SJCRH30 (cell line): Measurements from ENCODE around the gene AIFM2. TPM values are rescaled to one million over a fixed set of nuclear protein-coding genes. Genes with fewer than 3 reads are reported as not detected.
"Not testable (repeated sequence)": the region's sequence is repeated elsewhere in the genome, so short reads cannot be mapped to it uniquely, and the experiment has no call there.

Experiments used
- DNase-seq, 2 experiments: peaks; one replicate each; pipeline ENCODE4 v3.0.0-alpha.2; 2015 to 2020
- H3K27ac ChIP-seq: fragments of 250-450 bp; sonication (Bioruptor Pico); 2 replicates; pipeline ENCODE4 v1.5.1; 2020; ENCODE audit warnings: mild to moderate bottlenecking, moderate library complexity
- H3K27me3 ChIP-seq: fragments of 250-450 bp; sonication (Bioruptor Pico); 2 replicates; pipeline ENCODE4 v1.5.1; 2020; ENCODE audit warnings: mild to moderate bottlenecking, moderate library complexity
- H3K36me3 ChIP-seq: fragments of 250-450 bp; sonication (Bioruptor Pico); 2 replicates; pipeline ENCODE4 v1.5.1; 2020; ENCODE audit warnings: mild to moderate bottlenecking, moderate library complexity
- H3K4me1 ChIP-seq: fragments of 250-450 bp; sonication (Bioruptor Pico); 2 replicates; pipeline ENCODE4 v1.5.1; 2020; ENCODE audit warnings: mild to moderate bottlenecking, moderate library complexity
- H3K4me3 ChIP-seq: fragments of 250-450 bp; sonication (Bioruptor Pico); 2 replicates; pipeline ENCODE4 v1.5.1; 2020; ENCODE audit warnings: mild to moderate bottlenecking, moderate library complexity
- H3K9me3 ChIP-seq: fragments of 250-450 bp; sonication (Bioruptor Pico); replicated peaks from 2 replicates; pipeline ENCODE4 v1.5.1; 2020; ENCODE audit warnings: mild to moderate bottlenecking, moderate library complexity
- total RNA-seq: library from RNA; depleted of rRNA; stranded (reverse); fragments of >200 nt; shearing (Covaris generic); gene quantifications from 2 replicates; pipeline ENCODE4 v1.2.3, GENCODE V29; 2014

The AIFM2 gene
- total RNA-seq, 1 experiment from 2014 or later: 1.8 TPM

DNA sequence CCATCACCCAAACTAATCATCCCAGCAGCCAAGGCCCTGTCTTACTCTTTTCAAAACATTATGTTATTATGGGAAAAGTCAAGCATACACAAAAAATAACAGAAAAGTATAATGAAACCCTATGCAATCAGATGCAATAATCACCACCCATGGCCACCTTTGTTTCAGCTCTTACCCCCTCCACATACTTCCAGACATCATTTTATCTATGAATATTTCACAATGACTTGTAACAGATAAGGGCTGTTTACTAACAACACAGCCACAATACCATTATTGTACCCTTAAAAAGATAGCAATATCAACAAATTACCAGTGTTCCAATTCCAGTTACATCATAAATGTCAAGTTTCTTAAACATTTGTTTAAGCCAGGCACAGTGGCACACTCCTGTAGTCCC lies 35.2 kb downstream of the AIFM2 start:
- Histone ChIP-seq H3K4me1 (no peaks in the 10 kb centered on the region), H3K27me3 (no peaks in the 10 kb centered on the region), H3K4me3 (no peak overlapping the region), H3K36me3 (no peaks in the 10 kb centered on the region), H3K27ac (no peak overlapping the region), H3K9me3 (no peaks in the 10 kb centered on the region)
- no peak for DNase-seq

DNA sequence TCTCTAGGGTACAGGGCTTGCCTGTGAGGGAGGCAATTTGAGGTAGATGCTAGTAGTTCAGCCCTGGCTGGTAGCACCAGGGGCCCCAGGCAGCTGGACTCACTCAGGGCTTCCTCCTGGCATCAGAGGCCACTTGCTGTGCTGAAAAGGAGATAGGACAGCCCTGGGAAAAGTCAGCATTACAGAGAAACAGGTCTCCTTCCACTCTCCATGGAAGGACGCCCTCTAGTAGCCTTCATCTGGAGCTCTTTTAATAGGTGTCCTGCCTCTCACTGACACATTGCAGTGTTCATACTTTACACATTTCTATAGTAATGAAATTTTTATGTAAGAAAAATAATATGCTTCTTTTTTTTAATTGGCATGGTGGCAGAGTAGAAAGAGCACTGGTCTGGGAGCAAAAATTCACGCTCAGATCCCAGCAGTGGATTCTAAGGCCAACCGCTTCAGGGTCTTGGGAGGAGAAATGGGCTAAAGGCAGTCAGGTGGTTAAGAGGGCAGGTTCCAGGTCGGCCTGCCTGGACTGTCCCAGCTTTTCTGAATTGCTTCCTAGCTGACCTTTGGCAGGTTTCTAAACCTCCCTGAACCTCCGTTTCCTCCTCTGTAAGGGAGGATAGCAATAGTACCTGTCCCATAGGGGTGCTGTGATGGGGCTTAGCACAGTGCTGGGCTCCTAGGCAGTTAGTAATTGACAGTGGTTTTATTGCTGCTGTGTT lies 35.8 kb downstream of the AIFM2 start:
- Histone ChIP-seq H3K9me3 (no peaks in the 10 kb centered on the region), H3K4me1 (no peaks in the 10 kb centered on the region), H3K27ac (no peak overlapping the region), H3K36me3 (no peaks in the 10 kb centered on the region), H3K27me3 (no peaks in the 10 kb centered on the region), H3K4me3 (no peak overlapping the region)
- DNase-seq: no peak

DNA sequence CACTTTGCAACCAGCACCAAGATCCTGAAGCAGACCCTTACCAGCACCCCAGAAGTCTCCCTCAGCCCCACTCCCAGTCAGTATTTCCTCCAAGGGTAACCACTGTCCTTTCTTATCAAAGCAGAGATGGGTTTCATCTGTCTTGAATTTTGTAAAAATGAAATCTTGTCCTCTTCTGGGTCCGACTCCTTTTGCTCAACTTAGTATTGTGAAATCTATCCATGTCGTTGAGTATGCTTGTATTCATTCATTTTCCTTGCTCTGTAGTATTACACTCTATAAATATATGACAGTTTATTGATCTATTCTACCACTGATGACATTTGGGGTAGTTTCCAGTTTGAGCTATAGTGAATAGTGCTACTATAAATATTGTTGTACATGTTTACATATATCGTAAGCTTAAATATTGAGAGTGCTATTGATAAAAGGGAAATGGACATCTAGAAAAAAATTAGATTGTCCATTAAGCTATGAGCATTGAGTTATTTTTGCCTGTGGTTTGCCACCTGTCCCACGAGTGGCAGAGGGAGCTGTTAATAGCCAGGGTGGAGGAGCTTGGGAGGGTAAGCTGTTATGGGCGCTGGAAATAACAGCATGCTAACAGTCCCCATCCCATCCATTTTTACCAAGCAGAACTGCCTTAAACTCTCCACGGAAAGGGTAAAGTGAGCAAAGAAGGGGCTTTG lies 36.5 kb downstream of the AIFM2 start:
- H3K36me3 ChIP-seq: no peaks in the 10 kb centered on the region
- no peak for DNase-seq
- no peak overlapping the region for H3K4me3 ChIP-seq
- H3K4me1 ChIP-seq: no peaks in the 10 kb centered on the region
- no peaks in the 10 kb centered on the region for H3K27me3 ChIP-seq
- H3K9me3 ChIP-seq: no peaks in the 10 kb centered on the region
- H3K27ac ChIP-seq: no peak overlapping the region

DNA sequence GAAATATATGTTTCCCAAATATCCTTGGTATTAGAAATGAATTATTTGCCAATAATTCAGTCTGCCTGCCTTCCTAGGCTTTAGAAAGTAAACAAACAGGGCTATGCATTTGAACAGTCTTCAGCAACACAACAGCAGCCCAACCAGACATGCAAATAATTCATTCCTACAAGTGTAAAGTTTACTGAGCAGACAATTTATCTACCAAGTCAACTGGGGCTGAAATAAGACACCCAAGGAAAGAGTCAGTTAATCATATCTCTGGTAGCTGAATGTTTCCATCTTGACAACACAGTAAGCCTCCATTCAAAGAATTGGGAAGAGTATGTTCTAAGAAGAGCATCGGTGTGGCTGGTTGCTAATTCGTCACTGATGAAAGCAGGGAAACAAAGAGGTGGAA lies 38.4 kb downstream of the AIFM2 start:
- Histone ChIP-seq H3K27me3 (no peaks in the 10 kb centered on the region), H3K4me1 (no peaks in the 10 kb centered on the region), H3K27ac (no peak overlapping the region), H3K36me3 (no peaks in the 10 kb centered on the region), H3K9me3 (no peaks in the 10 kb centered on the region), H3K4me3 (no peak overlapping the region)
- no peak for DNase-seq

DNA sequence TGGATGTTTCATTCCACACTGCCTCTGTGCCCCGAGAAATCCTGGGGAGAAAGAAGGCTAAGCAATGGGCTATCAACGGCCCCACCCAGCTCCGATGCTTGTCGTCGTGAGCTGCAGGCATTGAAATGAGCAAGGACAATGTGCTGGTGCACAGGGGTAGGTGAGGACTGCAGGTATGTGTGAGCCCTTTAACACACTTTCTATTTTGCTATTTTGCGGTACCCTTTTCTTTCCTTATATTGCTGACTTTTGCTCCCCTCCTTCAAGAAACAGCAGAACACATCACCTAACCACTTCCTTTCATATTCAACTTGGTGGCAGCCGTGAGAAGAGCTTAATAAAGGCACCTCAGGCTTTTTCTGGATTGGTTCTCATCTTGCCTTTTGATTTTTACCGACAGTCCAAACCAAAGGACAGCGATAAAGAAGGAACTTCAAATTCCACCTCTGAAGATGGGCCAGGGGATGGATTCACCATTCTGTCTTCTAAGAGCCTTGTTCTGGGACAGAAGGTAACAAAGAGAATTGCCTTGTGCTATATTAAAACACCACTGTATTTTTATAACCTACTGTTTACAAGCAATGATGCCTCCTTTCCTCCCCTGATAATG lies 39.2 kb downstream of the AIFM2 start:
- no peak for DNase-seq
- Histone ChIP-seq H3K27me3 (no peaks in the 10 kb centered on the region), H3K9me3 (no peaks in the 10 kb centered on the region), H3K27ac (no peak overlapping the region), H3K4me3 (no peak overlapping the region), H3K36me3 (no peaks in the 10 kb centered on the region), H3K4me1 (no peaks in the 10 kb centered on the region)

DNA sequence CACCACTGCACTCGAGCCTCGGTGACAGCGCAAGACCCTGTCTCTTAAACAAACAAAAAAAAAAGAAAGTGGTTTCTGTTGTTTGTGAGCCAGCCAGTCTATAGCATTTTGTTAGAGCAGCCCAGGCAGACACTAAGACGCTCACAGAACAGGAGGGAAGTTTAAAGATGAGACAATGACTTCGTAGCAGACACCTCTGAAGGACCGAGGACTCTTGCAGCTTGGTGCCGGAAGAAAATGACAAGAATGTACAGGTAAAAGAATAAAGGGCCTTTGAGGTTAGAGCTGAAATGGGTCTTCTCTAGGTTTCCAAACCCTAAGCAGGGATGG lies 40.3 kb downstream of the AIFM2 start:
- H3K4me3 ChIP-seq: no peak overlapping the region
- no peaks in the 10 kb centered on the region for H3K9me3 ChIP-seq
- H3K27ac ChIP-seq: no peak overlapping the region
- no peaks in the 10 kb centered on the region for H3K4me1 ChIP-seq
- no peaks in the 10 kb centered on the region for H3K27me3 ChIP-seq
- no peak for DNase-seq
- H3K36me3 ChIP-seq: no peaks in the 10 kb centered on the region

DNA sequence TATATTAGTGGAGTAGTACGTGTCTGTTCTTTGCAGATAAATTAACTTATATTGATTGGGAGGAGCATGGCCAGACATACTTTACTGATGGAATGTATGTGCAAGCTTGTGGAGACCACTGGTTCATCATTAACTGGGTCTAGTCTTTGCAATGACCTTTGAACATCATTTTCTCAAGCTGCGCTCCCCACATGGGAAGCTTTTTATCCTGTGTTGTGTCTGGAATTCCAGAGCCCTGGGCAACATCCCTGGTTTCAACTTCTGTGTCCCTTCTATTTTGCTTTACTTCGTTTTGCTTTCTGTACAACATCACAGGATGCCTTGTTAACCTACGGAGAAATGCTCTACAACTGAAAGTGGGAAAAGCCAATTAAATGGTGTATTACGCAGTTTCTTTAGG lies 41.7 kb downstream of the AIFM2 start:
- DNase-seq: no peak
- Histone ChIP-seq H3K9me3 (no peaks in the 10 kb centered on the region), H3K36me3 (no peaks in the 10 kb centered on the region), H3K27me3 (no peaks in the 10 kb centered on the region), H3K4me3 (no peak overlapping the region), H3K4me1 (no peaks in the 10 kb centered on the region), H3K27ac (no peak overlapping the region)

DNA sequence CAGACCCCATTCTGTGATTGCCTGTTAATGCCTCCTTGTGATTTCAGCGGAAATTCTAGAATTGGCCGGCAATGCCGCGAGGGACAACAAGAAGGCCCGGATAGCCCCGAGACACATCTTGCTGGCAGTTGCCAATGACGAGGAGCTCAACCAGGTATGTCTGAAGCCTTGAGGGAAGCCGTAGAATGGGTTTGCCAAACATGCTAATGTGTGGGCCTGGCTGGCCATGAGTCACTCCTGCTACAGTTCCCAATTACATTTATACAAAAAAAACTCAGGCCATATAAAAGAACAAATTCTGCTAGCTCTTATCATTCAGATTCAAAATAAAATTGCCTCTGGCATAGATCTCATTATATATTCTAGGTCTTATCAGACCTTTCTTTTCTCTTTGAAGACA lies 42.6 kb downstream of the AIFM2 start:
- Histone ChIP-seq H3K36me3 (no peaks in the 10 kb centered on the region), H3K27ac (no peak overlapping the region)
- DNase-seq: no peak

DNA sequence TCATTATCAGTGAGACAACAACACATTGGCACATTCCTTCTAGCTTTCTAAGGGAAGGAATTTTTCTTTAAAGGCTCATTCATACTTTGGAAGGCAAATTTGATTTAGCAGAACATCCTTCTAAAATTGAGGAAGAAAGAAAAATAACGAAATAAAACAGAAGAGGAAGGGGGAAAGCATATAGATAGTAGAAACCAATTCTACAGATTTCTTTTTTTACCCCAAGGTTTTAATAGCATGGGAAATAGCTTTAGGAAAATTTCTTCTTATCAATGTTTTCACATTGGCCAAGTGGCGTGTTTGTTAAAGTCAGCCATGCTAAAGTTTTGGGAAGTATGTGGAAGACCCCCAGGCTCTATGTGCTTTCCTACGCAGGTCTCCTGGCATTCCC lies 44.3 kb downstream of the AIFM2 start:
- no peaks in the 10 kb centered on the region for H3K27me3 ChIP-seq
- H3K9me3 ChIP-seq: no peaks in the 10 kb centered on the region
- H3K36me3 ChIP-seq: no peaks in the 10 kb centered on the region
- DNase-seq: no peak
- H3K4me3 ChIP-seq: no peak overlapping the region
- H3K4me1 ChIP-seq: no peaks in the 10 kb centered on the region
- no peak overlapping the region for H3K27ac ChIP-seq

More for the DNA sequence above, 42.6 kb downstream of the AIFM2 start:
- no peaks in the 10 kb centered on the region for H3K9me3 ChIP-seq
- no peaks in the 10 kb centered on the region for H3K27me3 ChIP-seq
- H3K4me3 ChIP-seq: no peak overlapping the region
- no peaks in the 10 kb centered on the region for H3K4me1 ChIP-seq

DNA sequence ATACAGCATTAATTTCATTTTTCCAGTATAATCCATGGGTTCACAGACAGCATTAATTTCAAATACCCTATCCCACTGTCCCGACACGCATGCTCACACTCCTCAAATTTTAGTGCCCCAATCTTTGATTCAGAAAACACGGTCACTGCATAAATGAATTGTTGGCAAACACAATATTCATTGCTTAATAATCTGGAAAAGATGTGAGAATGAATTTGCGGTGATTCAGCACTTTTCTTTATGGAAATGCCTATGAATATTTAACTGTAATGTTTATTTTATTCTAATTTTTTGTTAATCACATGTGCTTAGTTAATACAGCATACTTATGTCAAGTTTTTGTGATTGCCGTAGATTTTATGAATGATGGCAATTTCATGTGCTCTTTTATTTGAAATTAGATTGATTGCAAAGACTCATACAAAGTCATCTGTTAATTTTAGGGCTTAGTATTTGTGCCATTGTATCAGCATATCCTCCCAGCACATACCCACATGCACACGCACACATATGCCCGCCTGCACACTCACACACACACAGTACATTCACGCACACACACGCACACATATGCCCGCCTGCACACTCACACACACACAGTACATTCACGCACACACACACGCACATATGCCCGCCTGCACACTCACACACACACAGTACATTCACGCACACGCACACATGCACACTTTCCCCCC lies 44.9 kb downstream of the AIFM2 start:
- no peaks in the 10 kb centered on the region for H3K9me3 ChIP-seq
- no peaks in the 10 kb centered on the region for H3K27me3 ChIP-seq
- DNase-seq: no peak
- H3K4me3 ChIP-seq: no peak overlapping the region
- no peak overlapping the region for H3K27ac ChIP-seq
- H3K36me3 ChIP-seq: no peaks in the 10 kb centered on the region
- H3K4me1 ChIP-seq: no peaks in the 10 kb centered on the region

DNA sequence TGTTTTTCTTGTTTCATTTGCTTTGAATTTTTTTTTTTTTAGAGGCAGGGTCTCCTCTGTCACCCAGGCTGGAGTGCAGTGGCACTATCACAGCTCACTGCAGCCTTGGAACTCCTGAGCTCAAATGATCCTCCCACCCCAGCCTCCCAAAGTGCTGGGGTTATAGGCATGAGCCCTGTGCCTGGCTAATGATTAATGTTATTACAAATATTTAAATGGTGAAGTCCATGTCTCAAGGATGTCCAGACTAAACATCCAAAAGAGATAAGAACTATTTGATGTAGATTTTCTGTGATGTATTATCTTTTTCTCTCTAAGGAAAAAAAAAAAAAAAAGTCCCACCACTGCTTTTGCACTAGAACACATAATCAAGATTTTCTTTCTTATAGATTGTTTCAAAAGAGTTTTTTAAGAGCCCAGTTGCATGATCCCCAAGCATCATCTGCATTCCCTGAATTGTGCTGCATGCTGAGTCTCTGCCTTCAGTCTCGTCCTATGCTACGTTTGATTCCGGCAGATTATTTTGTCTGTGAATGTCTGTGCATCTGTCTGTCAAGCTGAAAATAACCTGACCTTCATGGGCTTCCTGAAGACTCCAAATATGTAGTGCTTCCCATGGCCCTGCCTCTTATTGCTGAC lies 46.5 kb downstream of the AIFM2 start:
- no peaks in the 10 kb centered on the region for H3K27me3 ChIP-seq
- no peaks in the 10 kb centered on the region for H3K9me3 ChIP-seq
- no peak for DNase-seq
- no peaks in the 10 kb centered on the region for H3K4me1 ChIP-seq
- no peaks in the 10 kb centered on the region for H3K36me3 ChIP-seq
- H3K4me3 ChIP-seq: no peak overlapping the region
- H3K27ac ChIP-seq: no peak overlapping the region

DNA sequence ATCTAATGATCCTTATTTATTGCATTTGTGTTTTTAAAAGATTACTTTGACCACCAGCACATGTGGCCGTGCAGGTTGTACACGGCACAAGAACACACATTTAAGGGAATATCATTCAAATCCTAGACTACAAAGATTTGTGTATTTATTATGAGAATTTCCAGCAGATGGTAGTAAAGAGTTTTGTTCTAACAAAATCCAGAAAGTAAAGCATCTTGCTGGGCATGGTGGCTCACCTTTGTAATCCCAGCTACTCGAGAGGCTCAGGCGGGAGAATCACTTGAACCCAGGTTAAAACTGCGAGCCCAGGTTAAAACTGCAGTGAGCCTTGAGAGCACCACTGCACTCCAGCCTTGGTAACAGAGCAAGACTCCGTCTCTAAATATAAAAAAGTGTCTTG lies 48.4 kb downstream of the AIFM2 start:
- DNase-seq: no peak
- Histone ChIP-seq H3K4me1 (no peaks in the 10 kb centered on the region), H3K27me3 (no peaks in the 10 kb centered on the region), H3K27ac (no peak overlapping the region), H3K36me3 (no peaks in the 10 kb centered on the region), H3K4me3 (no peak overlapping the region), H3K9me3 (no peaks in the 10 kb centered on the region)

DNA sequence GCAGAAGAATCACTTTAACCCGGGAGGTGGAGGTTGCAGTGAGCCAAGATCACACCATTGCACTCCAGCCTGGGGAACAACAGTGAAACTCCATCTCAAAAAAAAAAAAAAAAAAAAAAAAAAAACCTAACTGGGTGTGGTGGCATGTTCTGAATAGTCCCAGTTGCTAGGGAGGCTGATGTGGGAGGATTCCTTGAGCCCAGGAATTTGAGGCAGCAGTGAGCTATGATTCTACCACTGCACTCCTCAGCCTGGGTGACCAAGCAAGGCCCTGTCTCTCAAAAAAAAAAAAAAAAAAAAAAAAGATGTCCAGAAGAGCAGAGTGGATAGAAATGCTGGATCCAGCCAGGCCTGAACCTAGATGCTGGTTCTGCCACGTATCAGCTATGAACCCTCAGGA lies 51.8 kb downstream of the AIFM2 start:
- not testable (repeated sequence) for DNase-seq, H3K27ac ChIP-seq, H3K4me3 ChIP-seq, H3K27me3 ChIP-seq, H3K36me3 ChIP-seq, H3K9me3 ChIP-seq, H3K4me1 ChIP-seq

DNA sequence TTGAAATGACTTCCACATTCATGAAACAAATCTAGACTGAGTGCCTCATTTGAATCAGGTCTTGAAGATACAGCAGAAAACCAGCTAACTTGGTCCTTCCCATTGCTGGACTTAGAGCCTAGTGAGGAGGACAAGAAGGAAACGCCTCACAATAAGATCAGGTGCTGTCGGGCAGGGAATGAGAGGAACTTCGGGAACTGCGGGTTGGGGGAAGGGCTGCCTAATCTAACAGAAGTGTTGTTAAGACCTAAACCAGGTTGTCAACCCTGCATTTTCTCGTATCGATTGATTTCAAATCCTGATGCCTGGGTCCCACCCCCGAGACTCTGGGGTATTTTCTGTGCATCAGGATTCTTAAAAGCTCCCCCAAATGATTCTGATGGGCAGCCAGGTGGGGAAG lies 53.7 kb downstream of the AIFM2 start:
- H3K4me3 ChIP-seq: no peak overlapping the region
- no peaks in the 10 kb centered on the region for H3K36me3 ChIP-seq
- no peaks in the 10 kb centered on the region for H3K27me3 ChIP-seq
- no peak for DNase-seq
- no peaks in the 10 kb centered on the region for H3K9me3 ChIP-seq
- no peak overlapping the region for H3K27ac ChIP-seq
- no peaks in the 10 kb centered on the region for H3K4me1 ChIP-seq

DNA sequence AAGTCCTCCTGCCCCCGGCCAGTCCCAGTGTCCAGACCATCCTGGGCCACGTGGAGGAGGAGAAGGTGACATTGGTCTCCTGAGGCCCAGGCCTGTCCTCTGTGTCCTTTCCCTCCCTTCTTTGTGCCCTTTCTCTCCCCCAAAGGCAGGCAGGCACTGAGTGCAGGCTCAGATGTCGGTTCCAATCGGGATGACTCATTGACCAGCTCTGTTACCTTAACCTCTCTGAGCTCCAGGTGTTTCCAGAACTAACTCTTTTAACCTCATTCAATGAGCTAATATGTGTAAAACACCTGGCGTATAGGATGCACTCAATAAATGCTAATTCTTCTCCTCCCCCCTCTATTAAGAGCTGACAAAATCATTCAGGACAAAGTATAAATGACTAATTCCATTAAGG lies 54.3 kb downstream of the AIFM2 start:
- no peak overlapping the region for H3K27ac ChIP-seq
- H3K27me3 ChIP-seq: no peaks in the 10 kb centered on the region
- H3K4me1 ChIP-seq: no peaks in the 10 kb centered on the region
- no peaks in the 10 kb centered on the region for H3K9me3 ChIP-seq
- no peak overlapping the region for H3K4me3 ChIP-seq
- no peaks in the 10 kb centered on the region for H3K36me3 ChIP-seq
- DNase-seq: no peak
